DMS 273 treated with DMSO at 0.1 percent for 48 hours (cell line): ENCODE measurements around the gene CD2BP2.
A peak's percentile ranks its signal among the peaks of the same experiment; 100 is the strongest.
"Not testable (repeated sequence)": the region's sequence is repeated elsewhere in the genome, so short reads cannot be mapped to it uniquely, and the experiment has no call there.

Experiments
- DNase-seq: peaks from one replicate; lab custom pipeline; 2025; lab: John Stamatoyannopoulos, UW

CD2BP2 gene

DNA sequence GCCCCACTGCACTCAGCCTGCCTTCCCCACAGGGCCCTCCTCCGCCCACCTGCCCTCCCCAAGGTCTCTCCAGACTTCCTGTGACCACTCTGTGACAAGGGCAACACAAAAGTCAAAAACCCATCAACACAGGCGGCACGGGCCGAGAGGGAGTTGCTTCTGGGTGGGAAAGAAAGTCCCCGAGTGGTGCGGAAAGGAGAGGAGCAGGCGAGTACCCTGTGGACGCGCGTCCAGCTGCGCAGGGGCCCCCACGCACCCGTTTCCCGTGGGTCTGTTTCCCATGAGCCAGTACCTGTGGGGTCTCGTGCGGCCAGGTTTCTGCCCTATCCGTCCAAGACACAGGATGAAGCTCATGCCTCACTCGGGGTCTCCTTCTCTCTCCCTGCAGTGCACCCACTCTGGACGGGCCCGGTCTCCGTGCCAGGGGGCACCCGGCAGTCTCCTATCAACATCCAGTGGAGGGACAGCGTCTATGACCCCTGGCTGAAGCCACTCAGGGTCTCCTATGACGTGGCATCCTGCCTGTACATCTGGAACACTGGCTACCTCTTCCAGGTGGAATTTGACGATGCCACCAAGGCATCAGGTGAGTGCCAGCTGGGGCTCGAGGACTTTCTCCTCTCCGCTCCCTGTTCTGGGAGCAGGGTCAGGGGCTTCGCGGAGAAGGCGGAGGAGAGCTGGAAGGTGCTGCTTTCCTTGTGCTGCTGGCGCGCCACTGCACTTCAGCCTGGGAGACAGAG, 12.2 kb downstream of the CD2BP2 start:
- no peak for DNase-seq

DNA sequence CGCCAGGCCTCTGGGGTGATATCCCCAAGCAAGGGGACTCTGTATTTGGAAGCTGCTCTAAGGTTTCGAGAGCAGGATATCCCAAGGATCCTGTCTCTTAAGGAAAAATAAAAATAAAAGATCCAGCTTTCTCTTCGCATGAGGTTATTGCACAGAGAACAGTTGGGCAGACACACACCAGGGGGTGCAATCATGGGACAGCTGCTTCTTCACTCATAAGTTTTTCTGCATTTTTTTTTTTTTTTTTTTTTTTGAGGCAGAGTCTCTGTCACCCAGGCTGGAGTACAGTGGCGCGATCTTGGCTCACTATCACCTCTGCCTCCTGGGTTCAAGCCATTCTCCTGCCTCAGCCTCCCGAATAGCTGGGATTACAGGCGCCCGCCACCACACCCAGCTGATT, 13.1 kb downstream of the CD2BP2 start:
- not testable (repeated sequence) for DNase-seq

DNA sequence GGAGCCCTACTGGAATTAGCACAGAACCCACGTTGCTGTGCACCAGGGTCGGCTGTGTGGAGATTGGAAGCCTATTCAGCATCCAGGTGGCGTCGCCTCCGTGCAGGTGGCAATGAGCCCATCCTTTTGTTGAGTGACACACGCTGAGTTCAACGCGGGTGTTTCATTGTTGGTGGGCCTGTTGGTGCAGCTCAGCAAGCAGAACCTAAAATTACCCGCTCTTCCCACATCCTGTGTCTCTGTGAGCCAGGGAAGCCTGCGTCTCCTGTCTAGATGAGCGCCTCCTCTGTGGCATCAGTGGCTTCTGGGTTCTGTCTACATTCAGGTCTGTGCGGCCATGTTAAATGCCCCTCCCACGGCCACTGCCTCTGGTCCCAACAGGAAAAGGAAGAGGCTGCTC, 14.5 kb downstream of the CD2BP2 start:
- no peak for DNase-seq

DNA sequence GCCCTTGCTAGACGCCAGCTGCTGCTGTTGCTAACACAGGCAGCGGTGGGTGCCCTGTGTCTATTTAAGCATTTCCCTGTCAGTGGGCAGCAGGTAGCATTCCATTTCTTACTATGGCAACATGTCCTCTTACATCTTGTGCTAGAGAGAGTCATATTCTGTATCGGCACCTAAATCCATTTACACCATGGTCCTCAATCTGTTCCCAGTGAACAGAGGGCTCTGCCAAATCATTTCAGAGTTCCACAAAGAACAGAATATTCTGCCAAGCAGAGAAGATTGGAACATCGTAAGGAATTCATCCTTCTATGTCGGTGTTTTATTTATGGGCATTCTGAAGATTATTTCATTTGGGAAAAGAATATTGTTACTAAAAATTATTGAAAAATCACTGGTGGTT, 16.4 kb downstream of the CD2BP2 start:
- DNase-seq: not testable (repeated sequence)

DNA sequence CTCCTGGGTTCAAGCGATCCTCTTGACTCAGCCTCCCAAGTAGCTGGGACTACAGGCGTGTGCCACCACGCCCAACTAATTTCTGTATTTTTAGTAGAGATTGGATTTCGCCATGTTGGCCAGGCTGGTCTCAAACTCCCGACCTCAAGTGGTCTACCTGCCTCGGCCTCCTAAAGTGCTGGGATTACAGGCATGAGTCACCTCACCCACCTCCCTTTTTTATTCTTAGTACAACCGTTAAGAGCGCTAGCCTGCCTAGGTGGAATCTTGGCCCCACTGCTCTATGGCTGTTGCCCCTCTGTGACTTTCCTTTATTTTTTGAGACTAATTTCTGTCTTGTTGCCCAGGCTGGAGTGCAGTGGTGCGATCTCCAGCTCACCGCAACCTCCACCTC, 17.1 kb downstream of the CD2BP2 start:
- DNase-seq: not testable (repeated sequence)

DNA sequence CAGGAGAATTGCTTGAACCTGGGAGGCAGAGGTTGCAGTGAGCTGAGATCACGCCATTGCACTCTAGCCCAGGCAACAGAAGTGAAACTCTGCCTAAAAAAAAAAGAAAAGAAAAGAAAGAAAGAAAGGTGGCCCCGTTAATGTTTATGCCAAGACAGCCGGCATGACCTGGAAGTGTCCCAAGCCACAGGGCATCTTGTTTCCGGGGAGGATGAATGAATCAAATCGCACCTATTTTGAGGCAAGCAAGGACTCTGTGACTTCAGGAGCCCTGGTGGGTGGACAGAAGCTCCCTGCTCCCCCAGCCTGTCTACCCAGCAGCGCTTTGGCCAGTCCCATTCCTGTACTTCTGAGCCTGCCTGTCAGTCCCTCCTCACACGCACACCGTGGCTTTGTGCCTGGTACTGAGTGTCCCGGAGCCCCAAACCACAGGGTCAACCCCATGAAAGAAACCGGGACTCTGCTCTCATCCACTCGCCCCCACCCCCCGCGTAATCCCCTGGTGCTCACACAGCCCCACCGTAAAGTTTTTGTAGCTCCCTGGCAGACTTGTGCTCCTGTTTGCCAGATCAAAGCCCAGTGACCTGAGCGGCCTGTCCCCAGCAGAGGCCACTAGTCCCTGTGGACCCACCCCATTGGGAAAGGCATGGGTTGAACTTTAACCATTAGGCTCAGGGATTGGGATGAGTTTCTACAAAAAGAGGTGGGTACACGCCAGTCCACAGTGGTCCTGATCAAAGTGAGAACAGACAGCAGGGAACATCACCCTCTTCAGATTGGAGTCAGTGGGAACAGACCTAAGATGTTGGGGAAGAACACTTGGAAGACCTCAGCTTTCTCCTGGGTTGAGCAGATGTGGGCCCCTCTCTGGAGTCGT, 19.3 kb downstream of the CD2BP2 start:
- DNase-seq: no peak

DNA sequence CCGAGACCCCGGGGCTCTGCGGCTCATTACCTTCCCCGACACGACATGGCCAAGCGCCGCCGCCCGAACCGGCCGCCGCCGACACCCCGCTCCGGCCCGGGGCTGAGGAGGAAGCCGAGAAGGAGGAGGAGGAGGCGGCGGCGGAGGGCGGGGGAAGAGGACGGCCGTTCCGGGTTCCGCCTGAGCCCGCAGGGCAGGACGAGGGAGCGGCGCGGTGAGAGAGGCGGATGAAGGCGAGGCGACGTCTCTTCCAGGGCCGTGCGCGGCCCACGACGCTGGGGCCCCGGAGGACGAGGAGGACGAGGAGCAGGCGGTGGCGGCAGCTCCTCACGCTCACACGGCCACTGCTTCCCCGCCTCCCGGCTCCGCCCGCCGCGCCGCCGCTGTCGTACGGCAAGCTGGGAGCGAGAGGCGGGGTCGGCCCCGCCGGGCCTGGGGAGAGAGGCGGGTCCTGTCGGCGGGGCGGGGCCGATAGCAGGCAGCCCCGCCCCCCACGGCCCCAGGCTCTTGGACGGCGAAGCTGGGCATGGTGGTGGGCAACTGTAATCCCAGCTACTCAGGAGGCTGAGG, 20.0 kb downstream of the CD2BP2 start:
- DNase-seq: peak; percentile 36

DNA sequence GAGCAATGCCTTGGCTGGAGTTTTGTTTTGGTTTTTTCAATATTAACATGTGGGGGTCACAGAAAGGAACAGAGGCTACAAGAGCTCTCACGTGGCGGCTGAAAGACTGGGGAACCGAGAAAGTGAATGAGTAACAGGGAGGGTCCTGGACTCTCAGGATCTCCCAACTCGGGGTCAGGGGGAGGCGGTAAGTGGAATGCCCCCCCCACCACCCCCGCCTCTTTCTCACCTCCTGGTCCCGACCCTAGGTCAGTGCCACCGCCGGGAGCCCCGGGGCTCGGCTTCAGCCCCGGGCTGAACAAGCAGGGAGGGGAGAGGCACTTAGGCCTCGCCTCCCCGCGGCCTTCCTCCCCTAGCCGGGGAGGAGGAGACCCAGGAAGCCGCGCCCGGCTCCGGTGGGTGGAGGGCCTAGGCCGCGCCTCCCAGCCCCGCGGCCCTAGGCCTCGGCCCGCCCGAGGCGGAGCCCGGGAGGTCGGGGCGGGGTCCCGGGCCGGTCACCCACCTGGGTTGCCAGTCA, 20.6 kb downstream of the CD2BP2 start:
- peak; percentile 30 for DNase-seq

DNA sequence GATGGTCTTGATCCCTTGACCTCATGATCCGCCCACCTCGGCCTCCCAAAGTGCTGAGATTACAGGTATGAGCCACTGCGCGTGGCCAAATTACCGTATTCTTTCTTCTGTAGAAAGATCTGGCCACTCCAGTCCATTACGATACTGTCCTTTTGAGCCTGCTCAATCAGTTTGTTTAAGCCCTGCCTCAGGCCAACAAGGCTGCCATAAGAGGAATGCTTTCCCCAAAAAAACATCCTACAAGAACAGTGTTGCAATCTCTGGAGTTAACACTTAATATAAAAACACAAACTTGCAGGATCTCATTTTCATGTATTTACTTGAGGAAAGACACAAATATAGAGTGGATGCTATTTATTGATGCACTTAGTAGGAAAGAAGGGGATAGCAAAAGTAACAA, 30.9 kb downstream of the CD2BP2 start:
- DNase-seq: not testable (repeated sequence)

DNA sequence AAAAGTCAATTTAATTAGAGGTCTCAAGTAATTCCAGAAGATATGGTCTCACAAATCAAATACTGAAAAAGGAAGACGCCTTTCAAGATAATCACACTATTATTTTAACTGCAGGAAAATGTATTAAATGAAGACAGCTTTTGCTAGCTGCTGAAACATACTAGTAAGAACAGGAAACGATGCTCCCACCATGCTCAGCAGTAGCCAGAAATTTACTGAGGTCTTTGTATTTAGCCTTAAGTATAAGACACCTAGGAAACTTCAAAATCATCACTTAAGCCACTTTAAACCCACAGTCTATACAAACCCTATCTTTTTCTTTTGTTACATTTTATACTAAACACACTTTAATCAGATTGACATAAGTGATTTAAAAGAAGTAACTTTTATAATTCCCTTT, 36.5 kb downstream of the CD2BP2 start:
- DNase-seq: not testable (repeated sequence)

DNA sequence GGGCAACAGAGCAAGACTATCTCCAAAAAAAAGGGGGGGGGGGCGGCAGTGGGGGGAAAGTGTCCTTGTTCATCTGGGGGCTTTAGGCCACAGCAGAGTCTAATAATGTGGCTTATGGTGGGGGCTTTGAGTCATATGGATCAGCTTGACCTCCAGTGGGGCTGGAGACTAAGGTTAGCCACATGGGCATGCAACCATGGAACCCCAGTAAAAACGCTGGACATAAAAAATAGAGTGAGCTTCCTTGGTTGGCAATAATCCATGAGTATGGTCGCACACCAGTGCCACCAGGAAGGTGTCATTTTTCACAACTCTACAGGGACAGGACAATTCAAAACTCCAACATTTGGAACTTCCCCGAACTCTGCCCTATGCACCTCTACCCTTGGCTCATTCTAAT, 44.2 kb downstream of the CD2BP2 start:
- DNase-seq: not testable (repeated sequence)

DNA sequence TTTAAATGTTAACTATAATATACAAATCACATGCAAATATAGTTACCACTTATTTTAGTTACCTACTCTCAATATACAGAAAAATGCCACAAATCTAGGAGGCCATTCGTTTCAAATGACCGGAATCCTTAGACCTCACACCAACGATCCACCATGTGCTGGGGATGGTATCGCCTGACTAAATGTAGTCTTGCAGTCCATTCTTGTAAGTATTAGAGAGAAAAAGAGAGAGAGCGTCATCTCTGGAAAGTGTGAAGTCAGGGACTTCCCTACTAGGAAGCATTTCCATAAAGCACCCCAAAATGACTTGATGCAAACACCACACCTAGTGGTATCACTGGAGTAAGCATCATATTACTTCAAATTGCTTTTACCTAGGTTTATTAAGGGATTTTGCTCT, 45.9 kb downstream of the CD2BP2 start:
- DNase-seq: not testable (repeated sequence)
